Measurements from ENCODE around the gene PAWR.

GRCh38 chr12:79597910-79598309, 92.9 kb downstream of the PAWR start:
- TF ChIP-seq FOXM1 (IDR thresholded peaks at IDR 0.05; ENCODE audit: borderline replicate concordance, low read depth) (no peak), EGR1 (IDR thresholded peaks at IDR 0.05) (no peak)
